DMS79 (cell line): ENCODE results near the gene CFAP251.
"Not testable (repeated sequence)": the region's sequence is repeated elsewhere in the genome, so short reads cannot be mapped to it uniquely, and the experiment has no call there.

Experiments used
- DNase-seq: peaks from one replicate; lab custom pipeline; 2025; lab: John Stamatoyannopoulos, UW

The CFAP251 gene

DNA sequence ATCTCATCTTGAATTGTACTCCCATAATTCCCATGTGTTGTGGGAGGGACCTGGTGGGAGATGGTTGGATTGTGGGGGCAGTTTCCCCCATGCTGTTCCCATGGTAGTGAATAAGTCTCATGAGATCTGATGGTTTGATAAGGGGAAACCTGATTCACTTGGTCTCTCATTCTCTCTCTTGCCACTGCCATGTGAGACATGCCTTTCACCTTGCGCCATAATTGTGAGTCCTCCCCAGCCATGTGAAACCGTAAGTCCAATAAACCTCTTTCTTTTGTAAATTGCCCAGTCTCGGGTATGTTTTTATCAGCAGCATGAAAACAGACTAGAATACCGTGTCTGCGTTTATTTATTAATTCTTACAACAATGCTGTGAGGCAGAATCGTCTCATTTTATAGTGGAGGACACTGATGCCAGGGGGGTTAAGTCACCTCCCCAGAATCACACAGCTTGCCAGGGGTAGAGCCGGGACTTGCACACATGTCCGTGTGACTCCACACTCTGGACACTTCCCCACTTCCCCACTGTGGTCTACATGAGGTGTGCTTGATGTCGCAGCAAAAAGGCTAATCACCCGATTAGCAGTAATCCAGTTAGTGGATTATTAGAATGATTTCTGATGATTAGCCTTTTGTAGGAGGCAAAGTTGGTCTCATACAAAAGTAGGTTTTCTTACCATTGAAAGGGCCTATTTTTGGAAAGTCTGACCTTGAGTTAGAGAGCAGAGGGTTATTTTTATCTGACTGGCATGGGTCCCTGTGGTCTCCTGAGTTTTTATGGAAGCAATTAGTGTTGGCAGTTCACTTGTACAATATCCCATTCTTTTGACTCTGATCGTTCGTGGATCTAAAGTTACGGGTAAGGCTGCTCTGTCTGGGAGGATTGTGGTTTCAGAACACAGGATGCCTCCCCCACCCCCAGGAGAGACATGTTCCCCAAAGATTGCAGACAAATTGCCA lies 55.9 kb downstream of the CFAP251 start:
- no peak for DNase-seq

DNA sequence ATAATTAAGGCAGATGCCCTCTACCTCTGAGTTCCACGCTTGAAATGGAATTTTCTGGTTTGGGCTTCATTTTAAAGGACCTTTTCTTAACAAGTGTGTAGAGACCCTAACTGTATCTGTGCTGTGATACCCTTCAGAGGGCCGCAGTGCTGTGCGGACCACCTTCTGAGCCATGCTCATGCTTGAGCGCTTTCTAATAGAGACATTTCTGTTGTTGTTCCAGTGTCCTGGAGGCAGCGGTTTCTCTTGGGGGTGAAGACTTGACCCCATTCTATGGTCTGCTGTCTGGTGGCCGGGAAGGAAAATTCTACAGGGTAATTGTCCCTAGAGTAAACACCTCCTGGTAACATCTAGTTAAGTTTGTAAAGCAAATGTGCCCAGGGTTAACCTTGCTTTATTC lies 56.6 kb downstream of the CFAP251 start:
- DNase-seq: no peak

DNA sequence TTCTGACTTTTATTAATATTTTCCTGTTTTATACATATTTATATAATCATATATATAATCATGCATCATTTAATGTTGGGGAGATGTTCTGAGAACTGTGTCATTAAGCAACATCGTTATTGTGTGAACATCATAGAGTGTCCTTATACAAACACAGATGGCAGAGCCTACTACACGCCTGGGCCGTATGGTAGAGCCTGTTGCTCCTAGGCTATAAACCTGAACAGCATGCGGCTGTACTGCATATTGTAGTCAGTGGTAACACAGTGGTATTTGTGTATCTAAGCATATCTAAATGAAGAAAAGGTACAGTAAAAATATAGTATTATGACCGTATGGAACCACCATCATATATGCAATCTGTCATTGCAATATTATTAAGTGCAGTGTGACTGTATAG lies 58.6 kb downstream of the CFAP251 start:
- DNase-seq: no peak

DNA sequence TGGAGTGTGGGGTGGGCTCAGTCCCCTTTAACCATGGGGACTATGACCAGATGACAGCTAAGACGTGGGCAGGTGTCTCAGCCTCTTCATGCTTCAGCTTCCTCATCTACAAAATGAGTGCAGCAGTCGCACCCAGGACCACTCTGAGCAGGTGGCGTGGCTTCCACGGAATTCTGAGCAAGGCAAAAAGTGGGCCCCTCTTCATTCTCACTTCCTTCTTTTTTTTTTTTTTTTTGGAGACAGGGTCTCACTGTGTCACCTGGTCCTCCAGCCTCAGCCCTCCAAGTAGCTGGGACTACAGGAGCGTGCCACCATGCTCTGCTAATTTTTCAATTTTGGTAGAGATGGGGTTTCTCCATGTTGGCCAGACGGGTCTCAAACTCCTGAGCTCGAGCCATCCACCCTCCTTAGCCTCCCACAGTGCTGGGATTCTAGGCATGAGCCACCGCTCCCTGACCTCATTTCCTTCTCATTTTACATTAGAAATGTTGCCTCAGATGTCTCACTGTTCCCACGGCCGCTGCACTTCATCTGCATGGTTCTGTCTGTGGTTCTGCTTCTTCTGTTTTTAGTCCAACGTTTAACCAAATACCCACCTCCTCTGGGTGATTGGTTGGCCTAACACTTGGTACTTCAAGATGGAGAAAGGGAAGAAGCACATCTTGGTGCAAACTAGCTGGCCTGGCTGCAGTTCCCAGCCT lies 61.9 kb downstream of the CFAP251 start:
- DNase-seq: no peak

- DNase-seq: no peak
Observed at GRCh38 chr12:121980892-121981272, 62.5 kb downstream of the CFAP251 start.

GRCh38 chr12:121981456-121981855 lies 63.1 kb downstream of the CFAP251 start:
- no peak for DNase-seq

- DNase-seq: no peak
Observed at GRCh38 chr12:121982950-121983349, 64.6 kb downstream of the CFAP251 start.

- DNase-seq: no peak
Observed at GRCh38 chr12:121983536-121984210, 65.3 kb downstream of the CFAP251 start.

DNA sequence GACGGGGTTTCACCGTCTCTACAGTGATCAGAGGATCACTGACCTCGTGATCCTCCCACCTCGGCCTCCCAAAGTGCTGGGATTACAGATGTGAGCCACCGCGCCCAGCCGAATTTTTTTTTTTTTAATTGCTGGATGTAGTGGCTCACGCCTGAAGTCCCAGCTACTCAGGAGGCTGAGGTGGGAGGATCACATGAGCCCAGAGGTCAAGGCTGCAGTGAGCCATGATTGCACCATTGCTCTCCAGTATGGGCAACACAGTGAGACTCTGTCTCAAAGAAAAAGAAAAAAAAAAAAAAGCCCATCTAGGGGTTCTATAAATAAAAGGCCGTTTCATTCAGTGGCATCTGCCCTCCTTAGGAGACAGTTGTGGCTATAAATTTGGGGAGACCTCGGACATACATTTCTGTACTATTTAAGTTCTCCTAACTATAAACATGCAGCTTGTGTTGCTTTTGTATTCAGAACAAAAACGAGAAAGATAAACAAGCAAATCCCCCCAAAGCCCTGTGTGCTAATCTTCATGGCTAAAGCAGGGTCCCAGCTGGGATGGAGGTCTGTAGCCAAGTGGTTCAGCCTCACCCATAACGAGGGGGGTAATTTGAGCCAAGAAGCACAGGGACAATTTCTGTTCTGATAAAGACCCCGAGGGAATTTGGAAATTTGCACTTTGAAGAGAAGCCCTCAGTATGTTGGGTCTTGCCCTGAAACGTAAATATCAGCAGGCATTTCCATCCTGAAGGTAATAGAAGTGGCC lies 68.3 kb downstream of the CFAP251 start:
- DNase-seq: no peak

DNA sequence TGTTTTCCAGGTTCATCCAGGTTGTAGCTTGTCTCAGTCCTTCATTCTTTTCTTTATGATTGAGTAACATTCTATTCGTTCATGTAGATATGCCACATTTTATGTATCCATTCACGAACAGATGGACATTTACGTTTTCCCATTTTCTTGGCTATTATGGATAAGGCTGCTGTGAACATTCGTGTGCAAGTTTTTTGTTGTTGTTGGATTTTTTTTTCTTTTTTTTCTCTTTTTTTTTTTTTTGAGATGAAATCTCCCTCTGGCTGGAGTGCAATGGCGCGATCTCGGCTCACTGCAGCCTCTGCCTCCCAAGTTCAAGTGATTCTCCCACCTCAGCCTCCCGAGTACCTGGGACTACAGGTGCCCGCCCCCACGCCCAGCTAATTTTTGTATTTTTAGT lies 70.1 kb downstream of the CFAP251 start:
- not testable (repeated sequence) for DNase-seq

- DNase-seq: no peak
Observed at GRCh38 chr12:121989276-121990113, 71.1 kb downstream of the CFAP251 start.

DNA sequence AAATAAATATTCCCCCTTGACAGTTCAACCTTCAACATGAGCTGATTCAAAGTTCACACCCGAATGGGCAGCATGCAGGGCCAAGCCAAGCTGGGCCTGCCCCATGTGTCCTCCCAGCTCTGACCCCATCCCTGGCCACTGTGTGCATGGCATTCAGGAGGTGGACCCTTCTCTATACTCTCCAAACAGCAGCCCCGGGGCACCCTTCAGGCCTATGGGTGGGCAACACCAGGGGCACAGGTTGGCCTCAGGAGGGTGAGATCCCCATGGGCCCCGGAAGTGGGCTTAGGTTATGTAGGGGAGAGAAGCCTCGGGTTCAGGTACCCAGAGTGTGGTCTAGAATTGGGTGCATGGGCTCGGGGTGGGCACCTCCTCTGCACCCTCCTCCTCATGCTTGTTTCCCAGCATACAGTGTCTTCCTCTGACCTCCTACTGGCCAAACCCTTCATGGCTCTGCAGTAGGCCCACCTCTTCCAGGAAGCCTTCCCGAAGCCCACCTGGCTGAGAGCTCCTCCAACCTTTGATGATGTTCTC lies 71.8 kb downstream of the CFAP251 start:
- no peak for DNase-seq

DNA sequence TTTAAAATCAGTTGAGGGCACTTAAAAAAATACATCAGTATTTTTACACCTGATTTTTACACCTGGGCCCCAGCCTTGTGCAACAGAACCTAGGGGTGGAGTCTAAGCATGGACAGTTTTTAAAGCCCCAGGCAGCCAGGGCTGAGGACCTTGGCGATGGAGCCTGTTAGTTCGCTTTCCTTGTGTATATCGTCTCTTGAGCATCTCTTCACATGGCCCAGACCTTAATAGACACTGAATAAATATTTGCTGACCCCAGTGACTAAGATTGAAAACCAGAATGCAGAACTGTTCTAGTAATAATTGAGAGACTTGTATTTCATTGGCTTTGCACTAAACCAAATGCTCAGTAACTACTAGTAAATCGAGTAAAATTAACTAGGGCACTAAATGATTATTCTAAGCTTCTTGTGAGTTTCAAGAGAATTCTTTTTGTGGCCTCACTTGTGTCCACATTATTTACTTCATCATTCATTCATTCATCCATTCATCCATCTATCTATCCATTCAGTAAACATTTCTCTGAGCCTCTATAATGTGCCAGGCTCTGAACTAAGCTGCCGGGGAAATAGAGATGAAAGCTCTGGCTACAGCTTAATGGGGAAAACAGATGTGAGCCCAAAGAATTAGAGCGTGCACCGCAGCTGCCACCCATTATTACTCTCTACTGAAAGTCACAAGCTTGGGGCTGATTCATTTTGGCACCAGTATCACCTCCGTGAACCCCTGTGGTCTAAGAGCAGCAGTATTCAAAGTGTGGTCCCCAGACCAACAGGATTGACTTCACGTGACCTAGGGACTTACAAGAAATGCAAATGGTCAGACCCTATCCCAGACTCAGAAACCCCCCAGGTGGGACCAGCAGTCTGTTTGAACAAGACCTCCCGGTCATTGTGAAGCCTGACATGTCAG lies 72.6 kb downstream of the CFAP251 start:
- DNase-seq: no peak

DNA sequence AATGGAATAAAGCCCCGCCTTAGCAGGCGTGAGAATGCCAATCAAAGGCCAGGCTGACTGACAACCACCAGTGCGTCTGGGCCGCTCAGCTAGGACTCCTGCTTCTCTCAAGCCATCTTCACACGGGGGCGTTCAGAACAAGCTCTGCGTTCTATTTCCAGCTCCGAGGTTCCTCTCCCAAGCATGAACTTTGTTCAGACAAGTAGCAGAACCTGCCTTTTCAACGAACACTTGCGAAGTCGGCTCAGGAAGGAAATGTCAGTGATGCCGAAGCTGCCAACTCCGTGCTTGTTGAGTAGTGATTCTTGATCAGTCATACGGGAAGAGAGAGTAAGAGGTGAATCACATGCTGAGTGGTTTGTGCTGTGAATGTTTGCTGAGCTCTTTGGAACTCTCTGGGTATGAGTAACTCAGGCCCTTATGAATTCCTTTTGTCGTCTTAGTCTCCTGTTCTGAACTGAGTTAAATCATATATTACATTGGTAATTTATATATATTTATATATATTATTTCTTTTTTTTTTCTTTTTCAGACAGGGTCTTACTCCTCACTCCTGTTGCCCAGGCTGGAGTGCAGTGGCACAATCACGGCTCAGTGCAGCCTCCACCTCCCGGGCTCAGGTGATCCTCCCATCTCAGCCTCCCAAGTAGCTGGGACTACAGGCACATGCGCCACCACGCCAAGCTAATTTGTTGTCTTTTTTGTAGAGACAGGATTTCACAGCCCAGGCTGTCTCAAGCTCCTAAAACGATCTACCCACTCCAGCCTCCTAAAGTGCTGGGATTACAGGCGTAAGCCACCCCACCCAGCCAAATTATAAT lies 73.9 kb downstream of the CFAP251 start:
- DNase-seq: peak; percentile 9

GRCh38 chr12:121996050-121996944 lies 77.9 kb downstream of the CFAP251 start:
- DNase-seq: no peak

DNA sequence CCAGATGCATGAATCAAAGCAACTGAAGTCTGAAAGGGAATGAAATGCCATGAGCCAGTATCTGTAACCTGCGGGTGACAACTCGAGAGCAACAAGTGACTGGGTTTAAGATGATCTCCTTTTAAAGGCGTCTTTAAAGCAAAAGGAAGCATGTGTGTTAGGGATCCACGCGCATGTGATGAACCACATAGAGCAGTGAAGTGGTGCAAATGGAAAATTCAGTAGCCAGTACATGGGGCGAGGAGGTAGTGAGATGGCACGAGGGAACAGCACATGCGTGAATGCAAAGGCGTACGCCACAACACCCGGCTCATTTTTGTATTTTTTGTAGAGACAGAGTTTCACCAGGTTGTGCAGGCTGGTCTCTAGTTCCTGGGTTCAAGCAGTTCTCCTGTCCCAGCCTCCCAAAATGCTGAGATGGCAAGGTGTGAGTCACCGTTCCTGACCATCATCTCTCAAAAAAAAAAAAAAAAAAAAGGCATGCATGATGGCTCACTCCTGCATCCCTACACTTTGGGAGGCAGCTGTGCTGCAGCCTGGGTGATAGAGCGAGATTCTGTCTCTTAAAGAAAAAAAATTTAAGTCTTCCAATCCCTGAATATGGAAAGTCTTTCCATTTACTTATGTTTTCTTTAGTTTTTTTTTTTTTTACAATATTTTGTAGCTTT lies 78.7 kb downstream of the CFAP251 start:
- no peak for DNase-seq
